H9 (cell line): ENCODE results near the gene WDR55. TPM values are rescaled to one million over a fixed set of nuclear protein-coding genes. Genes with fewer than 3 reads are reported as not detected.

Experiments used
- DNase-seq: peaks from one replicate; pipeline ENCODE4 v3.0.0-alpha.2; 2017
- H2AFZ ChIP-seq: one replicate; pipeline ENCODE4 v1.6.1; 2013; ENCODE audit warnings: mild to moderate bottlenecking, low read length, control low read depth, moderate library complexity
- H2AK5ac ChIP-seq: 2 replicates; pipeline ENCODE4 v1.6.1; 2013; ENCODE audit warnings: low read length, control low read depth, mixed read lengths; ENCODE audit not compliant: insufficient read length
- H2BK120ac ChIP-seq: one replicate; pipeline ENCODE4 v1.6.1; 2013; ENCODE audit warnings: low read depth, mild to moderate bottlenecking, low read length, control low read depth, inconsistent platforms; ENCODE audit not compliant: poor library complexity, severe bottlenecking
- H2BK12ac ChIP-seq: 2 replicates; pipeline ENCODE4 v1.6.1; 2013; ENCODE audit warnings: low read length, control low read depth, mixed read lengths, low read depth; ENCODE audit not compliant: insufficient read length
- H2BK15ac ChIP-seq: 2 replicates; pipeline ENCODE4 v1.6.1; 2013; ENCODE audit warnings: low read depth, low read length, control low read depth
- H2BK20ac ChIP-seq: one replicate; pipeline ENCODE4 v1.6.1; 2013; ENCODE audit warnings: low read depth, mild to moderate bottlenecking, low read length, control low read depth, inconsistent platforms; ENCODE audit not compliant: poor library complexity, severe bottlenecking
- H2BK5ac ChIP-seq: 2 replicates; pipeline ENCODE4 v1.6.1; 2013; ENCODE audit warnings: low read length, control low read depth, mixed read lengths; ENCODE audit not compliant: insufficient read length
- H3K14ac ChIP-seq: 2 replicates; pipeline ENCODE4 v1.6.1; 2013; ENCODE audit warnings: low read length, control low read depth; ENCODE audit not compliant: insufficient read depth
- H3K18ac ChIP-seq: 2 replicates; pipeline ENCODE4 v1.6.1; 2013; ENCODE audit warnings: low read depth, mild to moderate bottlenecking, mixed read lengths, low read length, control low read depth; ENCODE audit not compliant: insufficient read length
- H3K23ac ChIP-seq: 2 replicates; pipeline ENCODE4 v1.6.1; 2013; ENCODE audit warnings: low read length, control low read depth, mixed read lengths, low read depth; ENCODE audit not compliant: insufficient read length
- H3K23me2 ChIP-seq: 2 replicates; pipeline ENCODE4 v1.6.1; 2013; ENCODE audit warnings: low read depth, mild to moderate bottlenecking, mixed read lengths, low read length, control low read depth; ENCODE audit not compliant: insufficient read length, poor library complexity, severe bottlenecking
- H3K27ac ChIP-seq: 2 replicates; pipeline ENCODE4 v1.5.1; 2013; ENCODE audit warnings: low read length, control low read depth, mixed read lengths, low read depth; ENCODE audit not compliant: insufficient read length
- H3K27me3 ChIP-seq: 2 replicates; pipeline ENCODE4 v1.6.1; 2013; ENCODE audit warnings: low read length, control low read depth, inconsistent platforms; ENCODE audit not compliant: insufficient read depth
- H3K4ac ChIP-seq: 2 replicates; pipeline ENCODE4 v1.6.1; 2013; ENCODE audit warnings: low read depth, mild to moderate bottlenecking, control low read depth, inconsistent platforms, low read length, moderate library complexity
- H3K4me1 ChIP-seq: 2 replicates; pipeline ENCODE4 v1.6.1; 2013; ENCODE audit warnings: low read length, control low read depth, inconsistent platforms; ENCODE audit not compliant: insufficient read depth
- H3K4me2 ChIP-seq: 2 replicates; pipeline ENCODE4 v1.6.1; 2013; ENCODE audit warnings: low read length, control low read depth, mixed read lengths; ENCODE audit not compliant: insufficient read length, insufficient read depth
- H3K56ac ChIP-seq: 2 replicates; pipeline ENCODE4 v1.6.1; 2013; ENCODE audit warnings: low read depth, mild to moderate bottlenecking, mixed read lengths, low read length, control low read depth; ENCODE audit not compliant: insufficient read length
- H3K79me1 ChIP-seq: 2 replicates; pipeline ENCODE4 v1.6.1; 2013; ENCODE audit warnings: low read depth, mild to moderate bottlenecking, moderate library complexity, low read length, control low read depth, inconsistent platforms; ENCODE audit not compliant: insufficient read depth, poor library complexity, severe bottlenecking
- H3K79me2 ChIP-seq: 2 replicates; pipeline ENCODE4 v1.6.1; 2013; ENCODE audit warnings: low read length, control low read depth, inconsistent platforms; ENCODE audit not compliant: insufficient read depth
- H3K9ac ChIP-seq: 2 replicates; pipeline ENCODE4 v1.6.1; 2013; ENCODE audit warnings: low read length, control low read depth, mixed read lengths; ENCODE audit not compliant: insufficient read length; ENCODE audit errors: extremely low read depth
- H3K9me3 ChIP-seq: one replicate; pipeline ENCODE4 v1.6.1; 2013; ENCODE audit warnings: low read depth, low read length, inconsistent platforms; ENCODE audit not compliant: control insufficient read depth
- H3T11ph ChIP-seq: one replicate; pipeline ENCODE4 v1.6.1; 2013; ENCODE audit warnings: mild to moderate bottlenecking, low read length, control low read depth, inconsistent platforms
- H4K20me1 ChIP-seq: one replicate; pipeline ENCODE4 v1.6.1; 2013; ENCODE audit not compliant: control insufficient read depth, insufficient read length, insufficient read depth
- H4K5ac ChIP-seq: 2 replicates; pipeline ENCODE4 v1.6.1; 2013; ENCODE audit warnings: low read depth, mild to moderate bottlenecking, mixed read lengths, low read length, control low read depth; ENCODE audit not compliant: insufficient read length
- H4K8ac ChIP-seq: replicated peaks from 2 replicates; pipeline ENCODE4 v1.6.1; 2013; ENCODE audit warnings: low read length, control low read depth, mixed read lengths, low read depth; ENCODE audit not compliant: insufficient read length
- H4K91ac ChIP-seq: 2 replicates; pipeline ENCODE4 v1.6.1; 2013; ENCODE audit warnings: low read depth, mild to moderate bottlenecking, moderate library complexity, mixed read lengths, low read length, control low read depth; ENCODE audit not compliant: insufficient read length
- H3K27ac Mint-ChIP-seq, 3 experiments: 2 replicates in 2 of 3; 3 replicates in 1 of 3; pipeline ENCODE4 v1.8.0; 2020 to 2021; ENCODE audit warnings: mixed read lengths in 3 of 3, mild to moderate bottlenecking in 1 of 3, moderate library complexity in 1 of 3
- H3K27me3 Mint-ChIP-seq: 2 replicates; pipeline ENCODE4 v1.8.0; 2021; ENCODE audit warnings: low read depth, mild to moderate bottlenecking, moderate library complexity, mixed read lengths
- H3K36me3 Mint-ChIP-seq, 3 experiments: 2 replicates in 2 of 3; 3 replicates in 1 of 3; pipeline ENCODE4 v1.8.0; 2020 to 2021; ENCODE audit warnings: low read depth in 3 of 3, mixed read lengths in 3 of 3; ENCODE audit not compliant: insufficient read depth in 1 of 3
- H3K4me1 Mint-ChIP-seq, 2 experiments: 2 replicates each; pipeline ENCODE4 v1.8.0; 2020; ENCODE audit warnings: mixed read lengths in 2 of 2
- H3K4me3 Mint-ChIP-seq, 2 experiments: 2 replicates in 1 of 2; 3 replicates in 1 of 2; pipeline ENCODE4 v1.8.0; 2020 to 2021; ENCODE audit warnings: mild to moderate bottlenecking in 2 of 2, mixed read lengths in 2 of 2, moderate library complexity in 1 of 2
- H3K9me3 Mint-ChIP-seq, 2 experiments: 2 replicates in 1 of 2; 3 replicates in 1 of 2; pipeline ENCODE4 v1.8.0; 2020; ENCODE audit warnings: mild to moderate bottlenecking in 2 of 2, mixed read lengths in 2 of 2, moderate library complexity in 1 of 2
- WGBS: extraction: QIAGEN DNeasy Blood & Tissue Kit; methylation state at CpG from one replicate; pipeline ENCODE4 v1.1.7; 2013; ENCODE audit warnings: missing lambda C conversion rate, low lambda C conversion rate, mixed read lengths; ENCODE audit not compliant: insufficient read length; ENCODE audit errors: extremely low coverage; 5-methylcytosine and 5-hydroxymethylcytosine counted together
- total RNA-seq: library from RNA; stranded (reverse); gene quantifications from 2 replicates; pipeline ENCODE4 v1.2.1, GENCODE V29; 2021
- TF ChIP-seq, protein P1 (sequence below): fragments of 200-600 bp; sonication (generic); conservative IDR thresholded peaks from 3 replicates; pipeline ENCODE4 v1.8.0; 2021; ENCODE audit warnings: antibody characterized with exemption, mild to moderate bottlenecking

WDR55 gene
- total RNA-seq, 1 experiment from 2014 or later = 24.7 TPM

DNA sequence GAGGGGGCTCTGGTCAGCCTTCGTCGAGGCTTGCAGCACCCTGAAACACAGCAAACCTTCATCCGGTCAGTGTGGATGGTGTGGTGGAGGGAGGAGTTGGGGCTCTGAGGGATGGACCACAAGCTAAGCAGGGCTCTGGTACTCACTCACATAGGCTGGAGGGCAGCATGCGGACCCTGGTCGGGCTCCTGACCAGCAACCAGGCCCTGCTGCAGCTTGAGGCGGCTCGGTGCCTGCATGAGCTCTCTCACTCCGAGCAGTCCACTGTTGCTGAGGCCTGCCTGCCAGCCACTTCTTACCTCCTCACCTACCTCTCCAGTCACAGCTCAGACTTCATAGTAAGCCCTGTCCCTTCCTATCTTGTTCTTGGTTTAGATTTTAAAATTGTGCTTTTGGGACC, 23.0 kb upstream of the WDR55 start:
- Histone ChIP-seq H2AK5ac (no peak overlapping the region), H3K27ac (no peak overlapping the region), H3K9me3 (no peaks in the 10 kb centered on the region), H4K20me1 (no peaks in the 10 kb centered on the region), H2BK5ac (no peak overlapping the region), H2BK15ac (no peak overlapping the region), H3K18ac (no peak overlapping the region), H3K23ac (no peak overlapping the region), H2AFZ (no peak overlapping the region), H3K27me3 (no peaks in the 10 kb centered on the region), H3K79me1 (no peaks in the 10 kb centered on the region), H2BK12ac (no peak overlapping the region), H3K4ac (no peak overlapping the region), H3K56ac (no peak overlapping the region), H4K8ac (no peak overlapping the region), H3K23me2 (peaks cover 8% of the 10 kb centered on the region), H3K14ac (no peak overlapping the region), H2BK20ac (no peak overlapping the region), H3K9ac (no peak overlapping the region), H2BK120ac (no peak overlapping the region), H3K4me2 (no peak overlapping the region), H4K91ac (no peak overlapping the region), H4K5ac (no peak overlapping the region), H3K79me2 (no peaks in the 10 kb centered on the region), H3K4me1 (no peaks in the 10 kb centered on the region), H3T11ph (no peak overlapping the region)
- Mint-ChIP-seq H3K9me3 (peaks cover 0 to 4% of the 10 kb centered on the region in 2 experiments; a peak in 3 of 5 replicates), H3K27ac (no peak overlapping the region), H3K27me3 (0 out of 2 replicates have a peak, but pooled peaks cover 2% of the 10 kb centered on the region), H3K4me1 (peaks cover 22 to 30% of the 10 kb centered on the region in 2 experiments), H3K4me3 (no peak overlapping the region), H3K36me3 (peaks cover 32 to 55% (median 55%) of the 10 kb centered on the region in 3 experiments)
- WGBS = no CpG with 5 or more reads among the region's 8 CpGs
- TF ChIP-seq, protein P1, sequence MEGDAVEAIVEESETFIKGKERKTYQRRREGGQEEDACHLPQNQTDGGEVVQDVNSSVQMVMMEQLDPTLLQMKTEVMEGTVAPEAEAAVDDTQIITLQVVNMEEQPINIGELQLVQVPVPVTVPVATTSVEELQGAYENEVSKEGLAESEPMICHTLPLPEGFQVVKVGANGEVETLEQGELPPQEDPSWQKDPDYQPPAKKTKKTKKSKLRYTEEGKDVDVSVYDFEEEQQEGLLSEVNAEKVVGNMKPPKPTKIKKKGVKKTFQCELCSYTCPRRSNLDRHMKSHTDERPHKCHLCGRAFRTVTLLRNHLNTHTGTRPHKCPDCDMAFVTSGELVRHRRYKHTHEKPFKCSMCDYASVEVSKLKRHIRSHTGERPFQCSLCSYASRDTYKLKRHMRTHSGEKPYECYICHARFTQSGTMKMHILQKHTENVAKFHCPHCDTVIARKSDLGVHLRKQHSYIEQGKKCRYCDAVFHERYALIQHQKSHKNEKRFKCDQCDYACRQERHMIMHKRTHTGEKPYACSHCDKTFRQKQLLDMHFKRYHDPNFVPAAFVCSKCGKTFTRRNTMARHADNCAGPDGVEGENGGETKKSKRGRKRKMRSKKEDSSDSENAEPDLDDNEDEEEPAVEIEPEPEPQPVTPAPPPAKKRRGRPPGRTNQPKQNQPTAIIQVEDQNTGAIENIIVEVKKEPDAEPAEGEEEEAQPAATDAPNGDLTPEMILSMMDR = no peak
- no peak for DNase-seq
